Measurements from ENCODE around the gene KIRREL2.

- TF ChIP-seq CTCF (IDR thresholded peaks at IDR 0.05) = no peak
- no peak for TF ChIP-seq EP300 (IDR thresholded peaks at IDR 0.05)
- TF ChIP-seq POLR2A (IDR thresholded peaks at IDR 0.05) = no peak
Measured at GRCh38 chr19:35858311-35858710, 1.6 kb downstream of the KIRREL2 start.
